OCI-LY3 (cell line): Measurements from ENCODE around the gene MTCH1.

Experiments used
- H2AFZ ChIP-seq: fragments of 200-600, 300-600 bp; shearing (Covaris generic); 2 replicates; pipeline ENCODE4 v1.6.0; 2014; ENCODE audit warnings: antibody characterized with exemption, low read depth, low read length
- H3K27ac ChIP-seq: fragments of 200-600, 300-600 bp; sonication (generic); 2 replicates; pipeline ENCODE4 v1.5.1; 2014; ENCODE audit warnings: mild to moderate bottlenecking, low read length, moderate library complexity, mixed read lengths
- H3K27me3 ChIP-seq: fragments of 200-600, 300-600 bp; sonication (generic); 2 replicates; pipeline ENCODE4 v1.6.1; 2014; ENCODE audit warnings: low read depth, low read length, mixed read lengths
- H3K36me3 ChIP-seq: fragments of 200-600, 300-600 bp; sonication (generic); replicated peaks from 2 replicates; pipeline ENCODE3; 2014; ENCODE audit warnings: low read depth, low read length, mixed read lengths
- H3K4me1 ChIP-seq: fragments of 300-600, 200-600 bp; sonication (generic); 2 replicates; pipeline ENCODE4 v1.6.1; 2014; ENCODE audit warnings: low read length, mixed read lengths
- H3K4me2 ChIP-seq: fragments of 200-600, 300-600 bp; sonication (generic); 2 replicates; pipeline ENCODE4 v1.6.1; 2014; ENCODE audit warnings: low read length, mixed read lengths
- H3K4me3 ChIP-seq: fragments of 300-600, 200-600 bp; sonication (generic); 2 replicates; pipeline ENCODE4 v1.5.1; 2014; ENCODE audit warnings: antibody characterized with exemption, mild to moderate bottlenecking, low read length, moderate library complexity
- H3K79me2 ChIP-seq: fragments of 300-600, 200-600 bp; shearing (Covaris generic); 2 replicates; pipeline ENCODE4 v1.6.1; 2014; ENCODE audit warnings: mild to moderate bottlenecking, low read length, mixed read lengths
- H3K9ac ChIP-seq: fragments of 300-600, 200-600 bp; shearing (Covaris generic); 2 replicates; pipeline ENCODE4 v1.6.0; 2014; ENCODE audit warnings: mild to moderate bottlenecking, low read length, moderate library complexity
- H3K9me3 ChIP-seq: fragments of 200-600, 300-600 bp; shearing (Covaris generic); 2 replicates; pipeline ENCODE4 v1.6.1; 2014; ENCODE audit warnings: low read length, mixed read lengths; ENCODE audit not compliant: insufficient read depth
- H4K20me1 ChIP-seq: fragments of 200-600, 300-600 bp; sonication (generic); 2 replicates; pipeline ENCODE4 v1.6.1; 2016; ENCODE audit warnings: low read length, mixed read lengths; ENCODE audit not compliant: insufficient read depth
- CTCF ChIP-seq: fragments of 200-600, 300-600 bp; sonication (generic); IDR thresholded peaks from 2 replicates; pipeline ENCODE4 v1.5.1; 2014; ENCODE audit warnings: antibody characterized with exemption, low read length, low read depth
- EZH2phosphoT487 ChIP-seq: fragments of 200-600 bp; shearing (Covaris generic); IDR thresholded peaks from 2 replicates; pipeline ENCODE4 v1.6.1; 2018; ENCODE audit warnings: antibody characterized with exemption, mixed run types, low read depth

The MTCH1 gene

GRCh38 chr6:36980129-36980528 is 5.9 kb downstream of the MTCH1 start:
- Histone ChIP-seq H3K4me2 (no peak overlapping the region), H3K27ac (no peak overlapping the region), H4K20me1 (peaks cover 54% of the 10 kb centered on the region), H2AFZ (no peak overlapping the region), H3K4me3 (no peak overlapping the region), H3K9ac (no peak overlapping the region), H3K27me3 (no peaks in the 10 kb centered on the region), H3K9me3 (no peaks in the 10 kb centered on the region), H3K36me3 (peaks cover 36% of the 10 kb centered on the region), H3K4me1 (peaks cover 12% of the 10 kb centered on the region), H3K79me2 (peaks cover 62% of the 10 kb centered on the region)
- TF ChIP-seq CTCF (no peak), EZH2phosphoT487 (no peak)

GRCh38 chr6:36979347-36979742 is 6.7 kb downstream of the MTCH1 start:
- H3K4me1 ChIP-seq = peaks cover 6% of the 10 kb centered on the region
- no peaks in the 10 kb centered on the region for H3K27me3 ChIP-seq
- H4K20me1 ChIP-seq = peaks cover 49% of the 10 kb centered on the region
- H3K4me3 ChIP-seq = no peak overlapping the region
- peaks cover 54% of the 10 kb centered on the region for H3K79me2 ChIP-seq
- no peak overlapping the region for H3K27ac ChIP-seq
- no peak overlapping the region for H3K9ac ChIP-seq
- H2AFZ ChIP-seq = no peak overlapping the region
- TF ChIP-seq CTCF = peak; percentile 50
- TF ChIP-seq EZH2phosphoT487 = no peak
- no peak overlapping the region for H3K4me2 ChIP-seq
- no peaks in the 10 kb centered on the region for H3K9me3 ChIP-seq
- peaks cover 43% of the 10 kb centered on the region for H3K36me3 ChIP-seq

GRCh38 chr6:36978421-36979346 is 7.3 kb downstream of the MTCH1 start:
- H3K9ac ChIP-seq = no peak overlapping the region
- no peaks in the 10 kb centered on the region for H3K27me3 ChIP-seq
- no peak overlapping the region for H3K4me3 ChIP-seq
- H2AFZ ChIP-seq = no peak overlapping the region
- peaks cover 47% of the 10 kb centered on the region for H3K79me2 ChIP-seq
- no peak for TF ChIP-seq EZH2phosphoT487
- no peak for TF ChIP-seq CTCF
- peaks cover 43% of the 10 kb centered on the region for H4K20me1 ChIP-seq
- no peaks in the 10 kb centered on the region for H3K4me1 ChIP-seq
- H3K36me3 ChIP-seq = peaks cover 47% of the 10 kb centered on the region
- no peak overlapping the region for H3K4me2 ChIP-seq
- H3K9me3 ChIP-seq = no peaks in the 10 kb centered on the region
- no peak overlapping the region for H3K27ac ChIP-seq

DNA sequence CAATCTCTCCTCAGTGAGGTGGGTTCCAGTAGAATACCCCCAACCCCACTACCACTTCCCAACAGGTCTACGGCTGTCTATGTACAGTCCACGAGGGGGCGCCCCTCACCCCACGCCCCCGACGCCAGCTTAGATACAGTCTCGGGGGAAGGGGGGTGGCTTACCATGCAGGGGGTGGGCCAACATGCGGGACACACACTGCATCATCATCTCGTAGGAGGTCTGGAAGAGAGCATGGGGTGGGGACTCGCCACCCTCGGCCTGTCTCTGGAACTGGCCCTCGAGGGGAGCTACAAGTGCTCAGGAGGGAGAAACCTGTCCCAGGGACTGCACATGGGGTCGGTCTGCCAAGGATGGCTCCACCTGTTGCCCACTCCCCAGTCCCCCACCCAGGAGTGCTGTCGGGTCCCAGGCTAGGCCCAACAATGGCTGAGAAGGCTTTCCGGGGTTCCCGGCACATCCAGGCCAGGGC is 8.5 kb downstream of the MTCH1 start:
- peaks cover 58% of the 10 kb centered on the region for H3K36me3 ChIP-seq
- no peak overlapping the region for H2AFZ ChIP-seq
- H3K4me2 ChIP-seq = no peak overlapping the region
- no peaks in the 10 kb centered on the region for H3K4me1 ChIP-seq
- H3K4me3 ChIP-seq = no peak overlapping the region
- no peaks in the 10 kb centered on the region for H3K27me3 ChIP-seq
- peaks cover 31% of the 10 kb centered on the region for H4K20me1 ChIP-seq
- H3K9me3 ChIP-seq = no peaks in the 10 kb centered on the region
- no peak overlapping the region for H3K27ac ChIP-seq
- peak; percentile 96 for TF ChIP-seq CTCF
- no peak for TF ChIP-seq EZH2phosphoT487
- peaks cover 35% of the 10 kb centered on the region for H3K79me2 ChIP-seq
- H3K9ac ChIP-seq = no peak overlapping the region
